GM12864 (cell line): ENCODE data around the gene OR4L1.

Experiments used
- DNase-seq: peaks from one replicate; pipeline ENCODE4 v3.0.0-alpha.2; 2011; ENCODE audit warnings: low read depth
- H3K4me3 ChIP-seq: 2 replicates; pipeline ENCODE4 v1.5.1; 2011; ENCODE audit warnings: mild to moderate bottlenecking, low read depth, low read length, control low read depth
- TF ChIP-seq, protein P1 (sequence below): IDR thresholded peaks from 2 replicates; pipeline ENCODE4 v1.5.1; 2011; ENCODE audit warnings: low read depth, mild to moderate bottlenecking, moderate library complexity, low read length, control low read depth, inconsistent platforms; ENCODE audit errors: missing control alignments

Gene OR4L1, protein sequence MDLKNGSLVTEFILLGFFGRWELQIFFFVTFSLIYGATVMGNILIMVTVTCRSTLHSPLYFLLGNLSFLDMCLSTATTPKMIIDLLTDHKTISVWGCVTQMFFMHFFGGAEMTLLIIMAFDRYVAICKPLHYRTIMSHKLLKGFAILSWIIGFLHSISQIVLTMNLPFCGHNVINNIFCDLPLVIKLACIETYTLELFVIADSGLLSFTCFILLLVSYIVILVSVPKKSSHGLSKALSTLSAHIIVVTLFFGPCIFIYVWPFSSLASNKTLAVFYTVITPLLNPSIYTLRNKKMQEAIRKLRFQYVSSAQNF

DNA sequence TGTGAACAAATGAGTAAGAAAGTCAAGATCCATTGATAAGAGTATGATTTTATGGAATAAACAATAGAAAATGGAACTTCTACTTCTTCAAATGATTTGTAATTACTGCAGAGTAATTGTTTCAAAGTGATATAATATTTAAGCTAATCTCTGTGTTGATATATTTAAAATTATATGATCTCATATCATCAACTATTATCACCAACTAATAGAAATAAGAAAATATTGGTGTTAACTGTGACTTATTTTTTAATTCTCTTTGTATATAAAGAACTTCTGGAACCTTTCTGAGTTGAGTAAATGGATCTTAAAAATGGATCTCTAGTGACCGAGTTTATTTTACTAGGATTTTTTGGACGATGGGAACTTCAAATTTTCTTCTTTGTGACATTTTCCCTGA is at the start of gene OR4L1:
OR4L1 (plus strand) TSS at position 301 of the 400 bp plus-strand sequence; CDS start at position 301, 0 bp downstream.
- no peak for DNase-seq
- TF ChIP-seq, protein P1, sequence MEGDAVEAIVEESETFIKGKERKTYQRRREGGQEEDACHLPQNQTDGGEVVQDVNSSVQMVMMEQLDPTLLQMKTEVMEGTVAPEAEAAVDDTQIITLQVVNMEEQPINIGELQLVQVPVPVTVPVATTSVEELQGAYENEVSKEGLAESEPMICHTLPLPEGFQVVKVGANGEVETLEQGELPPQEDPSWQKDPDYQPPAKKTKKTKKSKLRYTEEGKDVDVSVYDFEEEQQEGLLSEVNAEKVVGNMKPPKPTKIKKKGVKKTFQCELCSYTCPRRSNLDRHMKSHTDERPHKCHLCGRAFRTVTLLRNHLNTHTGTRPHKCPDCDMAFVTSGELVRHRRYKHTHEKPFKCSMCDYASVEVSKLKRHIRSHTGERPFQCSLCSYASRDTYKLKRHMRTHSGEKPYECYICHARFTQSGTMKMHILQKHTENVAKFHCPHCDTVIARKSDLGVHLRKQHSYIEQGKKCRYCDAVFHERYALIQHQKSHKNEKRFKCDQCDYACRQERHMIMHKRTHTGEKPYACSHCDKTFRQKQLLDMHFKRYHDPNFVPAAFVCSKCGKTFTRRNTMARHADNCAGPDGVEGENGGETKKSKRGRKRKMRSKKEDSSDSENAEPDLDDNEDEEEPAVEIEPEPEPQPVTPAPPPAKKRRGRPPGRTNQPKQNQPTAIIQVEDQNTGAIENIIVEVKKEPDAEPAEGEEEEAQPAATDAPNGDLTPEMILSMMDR, result no peak

DNA sequence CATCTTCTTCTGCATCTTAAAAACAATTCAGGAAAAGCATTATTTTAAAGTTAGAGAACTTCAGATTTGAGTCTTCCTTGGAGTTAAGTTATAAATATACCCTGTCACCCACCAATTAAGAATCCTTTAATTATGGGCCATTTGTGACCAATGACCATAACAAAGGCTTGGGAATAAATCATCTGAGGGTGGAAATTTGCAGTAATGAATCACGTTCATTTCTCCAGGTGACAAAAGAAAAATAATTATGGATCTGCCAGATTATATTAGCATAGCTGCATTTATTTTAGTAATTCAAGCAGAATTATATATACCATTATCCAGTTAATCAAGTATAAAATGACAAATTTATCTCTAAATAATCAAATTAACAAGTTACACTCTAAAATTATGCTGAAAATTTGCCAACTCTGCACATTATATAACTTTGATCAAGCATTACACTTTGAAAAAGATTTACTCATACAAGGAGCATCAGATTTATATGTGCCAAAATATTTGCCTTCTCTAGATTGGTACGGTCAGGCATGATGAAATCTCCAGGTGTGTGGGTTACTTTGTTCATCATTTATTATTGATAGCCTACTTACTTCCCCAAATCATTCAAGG is 40.5 kb upstream of the OR4L1 start, which contains the start of gene OR4K14:
OR4K14 (minus strand) TSS at position 51 of the 609 bp plus-strand sequence. CDS start 4,114 bp downstream, outside the sequence.
- no peak for DNase-seq

More for the DNA sequence above, at the start of gene OR4L1:
- H3K4me3 ChIP-seq, result no peak within 1 kb of the TSS

DNA sequence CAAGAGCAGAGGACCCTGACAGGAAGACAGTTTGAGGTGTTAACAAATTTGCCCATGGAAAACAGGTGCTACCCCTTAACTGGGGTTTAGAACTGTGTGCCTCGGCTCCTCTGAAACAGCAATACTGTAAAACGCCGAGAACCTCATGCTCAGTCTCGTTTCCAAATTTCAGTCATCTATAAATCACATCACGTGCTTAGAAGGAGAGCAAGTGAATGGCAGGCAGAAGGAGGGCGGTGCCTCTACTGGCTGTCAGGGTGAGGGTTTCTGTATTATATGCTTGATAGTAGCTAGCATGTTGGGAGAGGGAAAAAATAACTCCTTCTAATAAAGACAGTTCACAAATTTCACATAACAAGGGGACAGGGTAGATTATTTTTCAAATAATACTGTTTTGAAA is 28.8 kb upstream of the OR4L1 start:
- TF ChIP-seq, protein P1, result no peak
- DNase-seq, result no peak
- no peak overlapping the region for H3K4me3 ChIP-seq

More for the DNA sequence above, 40.5 kb upstream of the OR4L1 start, which contains the start of gene OR4K14:
- H3K4me3 ChIP-seq, result no peak within 1 kb of the TSS
- TF ChIP-seq, protein P1, result no peak

DNA sequence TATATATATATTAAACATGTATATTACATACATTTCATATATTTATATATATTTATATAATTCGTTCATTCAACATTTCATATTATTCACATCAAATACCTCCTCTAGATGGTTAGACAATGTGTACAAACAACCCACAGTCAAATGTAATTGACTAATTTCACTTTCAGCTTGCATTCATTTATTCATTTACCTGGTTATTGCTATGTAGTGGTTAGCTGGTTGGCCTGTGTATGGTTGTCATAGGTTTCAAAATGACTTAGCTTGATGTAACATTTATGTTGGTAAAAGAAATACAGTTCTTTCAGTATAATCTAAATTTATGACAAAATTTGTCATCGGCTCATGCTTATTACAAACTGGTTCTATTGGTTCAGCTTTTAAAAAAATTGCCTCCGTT is 24.4 kb upstream of the OR4L1 start:
- DNase-seq, result no peak
- no peak overlapping the region for H3K4me3 ChIP-seq
- TF ChIP-seq, protein P1, result no peak

DNA sequence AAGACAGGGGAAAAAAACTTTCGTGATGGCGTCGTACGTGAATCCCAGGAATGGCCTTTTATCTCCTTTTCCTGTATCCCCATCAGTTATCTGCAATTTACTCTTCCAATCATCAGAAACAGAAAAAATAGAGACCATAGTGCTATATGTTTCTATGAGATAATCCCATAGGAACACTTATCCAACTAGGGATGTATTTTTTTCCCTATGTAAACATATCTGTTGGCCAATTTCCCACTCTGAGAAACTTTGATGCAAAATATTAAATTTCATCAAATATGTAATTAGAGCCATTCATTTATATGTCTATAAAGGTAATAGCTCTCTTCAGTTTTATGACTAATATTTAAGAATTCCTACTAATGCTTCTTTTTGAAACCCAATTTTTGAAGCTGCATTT is 23.9 kb upstream of the OR4L1 start, which contains the start of gene OR4K13:
OR4K13 (minus strand) TSS at position 101 of the 400 bp plus-strand sequence. CDS start 1,280 bp downstream, outside the sequence.
- H3K4me3 ChIP-seq, result no peak within 1 kb of the TSS
- DNase-seq, result no peak
- TF ChIP-seq, protein P1, result no peak

DNA sequence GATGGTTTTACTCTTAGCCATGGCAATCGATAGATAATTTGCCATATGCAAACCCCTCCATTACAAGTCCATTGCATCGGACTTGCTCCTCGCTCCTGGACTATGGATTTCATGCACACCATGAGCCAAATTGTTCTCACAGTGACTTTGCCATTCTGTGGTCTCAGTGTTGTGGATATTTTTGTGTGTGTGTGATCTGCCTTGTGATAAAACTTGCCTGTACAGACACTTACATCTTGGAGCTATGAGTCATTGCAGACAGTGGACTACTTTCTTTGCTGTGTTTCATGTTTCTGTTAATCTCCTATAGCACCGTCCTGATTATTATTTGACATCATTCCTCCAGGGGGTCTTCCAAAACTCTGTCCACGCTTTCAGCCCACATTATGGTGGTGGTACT is 15.6 kb upstream of the OR4L1 start:
- no peak overlapping the region for H3K4me3 ChIP-seq
- TF ChIP-seq, protein P1, result no peak
- DNase-seq, result no peak
